Uterus (tissue), 2 donors: ENCODE results near the gene KIFC1.

Experiments used
- CTCF ChIP-seq, 4 experiments: fragments of 200-600 bp in 2 of 4; fragments of 450-650 bp in 2 of 4; sonication (generic) in 2 of 4; IDR thresholded peaks; one replicate each; pipeline ENCODE4 v1.5.1; 2016 to 2019; ENCODE audit warnings: antibody characterized with exemption in 4 of 4, mild to moderate bottlenecking in 2 of 4, moderate library complexity in 1 of 4
- POLR2A ChIP-seq, 2 donors: fragments of 450-650 bp; IDR thresholded peaks; one replicate each; pipeline ENCODE4 v1.6.1; 2016; ENCODE audit warnings: antibody characterized with exemption in 2 of 2, mild to moderate bottlenecking in 1 of 2, moderate library complexity in 1 of 2

- TF ChIP-seq CTCF (IDR thresholded peaks at IDR 0.05), result no peak
- TF ChIP-seq POLR2A (IDR thresholded peaks at IDR 0.05), result no peak
Observed at GRCh38 chr6:33438978-33439594, 47.5 kb downstream of the KIFC1 start.
